ENCODE measurements around the gene TBC1D4.

DNA sequence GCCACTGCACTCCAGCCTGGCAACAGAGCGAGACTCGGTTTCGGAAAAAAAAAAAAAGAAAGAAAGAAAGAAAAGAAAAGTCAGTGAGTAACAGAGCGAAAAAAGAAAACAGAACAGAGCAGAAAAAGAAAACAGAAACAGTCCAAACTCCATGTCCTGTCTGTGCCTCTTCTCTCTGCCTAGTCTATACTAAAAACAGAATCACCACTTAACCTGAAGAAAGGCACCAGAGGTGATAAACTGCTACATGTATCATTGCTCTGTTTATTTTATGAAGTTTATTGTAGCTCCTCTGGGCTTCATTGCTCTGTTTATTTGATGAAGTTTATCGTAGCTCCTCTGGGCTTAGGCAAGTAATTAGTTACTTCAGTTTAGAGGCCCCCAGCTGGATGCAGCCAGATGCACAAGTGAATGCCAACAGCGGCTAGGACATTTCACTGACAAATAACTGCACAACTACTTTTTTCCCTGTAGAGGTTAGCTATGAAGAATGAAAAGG, 39.2 kb downstream of the TBC1D4 start:
- TF ChIP-seq, protein P1, sequence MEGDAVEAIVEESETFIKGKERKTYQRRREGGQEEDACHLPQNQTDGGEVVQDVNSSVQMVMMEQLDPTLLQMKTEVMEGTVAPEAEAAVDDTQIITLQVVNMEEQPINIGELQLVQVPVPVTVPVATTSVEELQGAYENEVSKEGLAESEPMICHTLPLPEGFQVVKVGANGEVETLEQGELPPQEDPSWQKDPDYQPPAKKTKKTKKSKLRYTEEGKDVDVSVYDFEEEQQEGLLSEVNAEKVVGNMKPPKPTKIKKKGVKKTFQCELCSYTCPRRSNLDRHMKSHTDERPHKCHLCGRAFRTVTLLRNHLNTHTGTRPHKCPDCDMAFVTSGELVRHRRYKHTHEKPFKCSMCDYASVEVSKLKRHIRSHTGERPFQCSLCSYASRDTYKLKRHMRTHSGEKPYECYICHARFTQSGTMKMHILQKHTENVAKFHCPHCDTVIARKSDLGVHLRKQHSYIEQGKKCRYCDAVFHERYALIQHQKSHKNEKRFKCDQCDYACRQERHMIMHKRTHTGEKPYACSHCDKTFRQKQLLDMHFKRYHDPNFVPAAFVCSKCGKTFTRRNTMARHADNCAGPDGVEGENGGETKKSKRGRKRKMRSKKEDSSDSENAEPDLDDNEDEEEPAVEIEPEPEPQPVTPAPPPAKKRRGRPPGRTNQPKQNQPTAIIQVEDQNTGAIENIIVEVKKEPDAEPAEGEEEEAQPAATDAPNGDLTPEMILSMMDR (IDR thresholded peaks at IDR 0.05) = no peak
- TF ChIP-seq POLR2A (IDR thresholded peaks at IDR 0.05) = no peak

Data from right lobe of liver (tissue), 4 donors.